ENCODE results near the gene NUBPL. TPM values are rescaled to one million over a fixed set of nuclear protein-coding genes. Genes with fewer than 3 reads are reported as not detected.

Gene NUBPL
- polyA plus RNA-seq, 1 of the 3 experiments (the other 2 are of a cell fraction) = 4.0 TPM

GRCh38 chr14:31854508-31855075 is 293.4 kb downstream of the NUBPL start:
- H3F3A ChIP-seq (replicated peaks; ENCODE audit: insufficient read depth) = no peaks in the 10 kb centered on the region
- ChIA-PET POLR2A (no interaction called here), CTCF (interaction anchor here (1.0 kb wide), 1 partner anchor 66 kb away, joined by 3 read pairs; no protein-coding TSS in a partner anchor)
- WGBS (ENCODE audit: low lambda C conversion rate) = 88% methylated on average over 2 of the region's 2 CpGs
- no peak for DNase-seq
- no peak overlapping the region for H3K4me2 ChIP-seq
- no peaks in the 10 kb centered on the region for H3K27me3 ChIP-seq (ENCODE audit: insufficient read depth)
- H3K4me3 ChIP-seq (ENCODE audit: low read depth in 2 of 2, low read length in 1 of 2) = no peak overlapping the region
- H3K9me3 ChIP-seq = no peaks in the 10 kb centered on the region
- no peaks in the 10 kb centered on the region for H3K9me2 ChIP-seq
- no peak overlapping the region for H3K9ac ChIP-seq
- H3K27ac ChIP-seq (ENCODE audit: low read depth in 2 of 2, low read length in 1 of 2) = no peak overlapping the region
- TF ChIP-seq FOXJ3 (CRISPR knock-in tag; IDR thresholded peaks at IDR 0.05) (no peak), EZH2phosphoT487 (IDR thresholded peaks at IDR 0.05; ENCODE audit: borderline replicate concordance, low read depth) (no peak), PBX3 (IDR thresholded peaks at IDR 0.05) (no peak), EP300 (IDR thresholded peaks at IDR 0.05; ENCODE audit: borderline replicate concordance in 1 of 2, low read depth in 1 of 2, low read length in 1 of 2) (no peak), FOSL2 (IDR thresholded peaks at IDR 0.05; ENCODE audit: borderline replicate concordance, low read depth) (no peak), MXI1 (IDR thresholded peaks at IDR 0.05; ENCODE audit: low read depth, low read length) (no peak), USF1 (IDR thresholded peaks at IDR 0.05; ENCODE audit: borderline replicate concordance, low read depth) (no peak), YY1 (IDR thresholded peaks at IDR 0.05; ENCODE audit: low read depth) (no peak), POLR2AphosphoS5 (IDR thresholded peaks at IDR 0.05; ENCODE audit: low read depth, low read length) (no peak), TAF1 (IDR thresholded peaks at IDR 0.05; ENCODE audit: borderline replicate concordance, low read depth, low read length) (no peak), CTCF (IDR thresholded peaks at IDR 0.05) (no peak), GABPA (IDR thresholded peaks at IDR 0.05; ENCODE audit: low read depth) (no peak), TCF12 (IDR thresholded peaks at IDR 0.05) (no peak), NRF1 (IDR thresholded peaks at IDR 0.05; ENCODE audit: low read depth, low read length) (no peak), SIN3A (IDR thresholded peaks at IDR 0.05; ENCODE audit: borderline replicate concordance, low read depth, low read length) (no peak), RCOR1 (IDR thresholded peaks at IDR 0.05; ENCODE audit: low read length) (no peak), ZBTB33 (IDR thresholded peaks at IDR 0.05; ENCODE audit: borderline replicate concordance, low read depth) (no peak), TEAD4 (IDR thresholded peaks at IDR 0.05; ENCODE audit: borderline replicate concordance, insufficient read depth) (no peak), FOXM1 (IDR thresholded peaks at IDR 0.05; ENCODE audit: low read depth) (no peak)
- no peaks in the 10 kb centered on the region for H4K20me1 ChIP-seq (ENCODE audit: insufficient read depth)
- peaks cover 0 to 3% of the 10 kb centered on the region in 2 experiments for H3K36me3 ChIP-seq (replicated peaks in 1 of 2; ENCODE audit: control insufficient read depth in 1 of 2, insufficient read depth in 2 of 2, low read length in 1 of 2)
- H3K79me2 ChIP-seq (ENCODE audit: insufficient read depth) = no peaks in the 10 kb centered on the region
- H3K4me1 ChIP-seq (ENCODE audit: control insufficient read depth in 1 of 2, insufficient read depth in 2 of 2, low read depth in 1 of 2, low read length in 1 of 2) = no peaks in the 10 kb centered on the region
- H2AFZ ChIP-seq (ENCODE audit: low read depth) = no peak overlapping the region
